Rectal smooth muscle tissue (tissue), 1 donor: ENCODE data around the gene SCGB3A1.

Source experiments
- H3K27ac ChIP-seq: one replicate; pipeline ENCODE4 v1.7.0; 2013; ENCODE audit warnings: low read depth, low read length, inconsistent platforms
- H3K27me3 ChIP-seq: one replicate; pipeline ENCODE4 v1.7.0; 2013; ENCODE audit warnings: low read length; ENCODE audit not compliant: control insufficient read depth, insufficient read depth
- H3K36me3 ChIP-seq: one replicate; pipeline ENCODE4 v1.7.0; 2013; ENCODE audit warnings: low read length; ENCODE audit not compliant: control insufficient read depth, insufficient read depth
- H3K4me1 ChIP-seq: one replicate; pipeline ENCODE4 v1.7.0; 2013; ENCODE audit warnings: low read length; ENCODE audit not compliant: control insufficient read depth, insufficient read depth
- H3K4me3 ChIP-seq: one replicate; pipeline ENCODE4 v1.7.0; 2013; ENCODE audit warnings: low read length
- H3K9ac ChIP-seq: one replicate; pipeline ENCODE4 v1.7.0; 2013; ENCODE audit warnings: low read length

Gene SCGB3A1

GRCh38 chr5:180586204-180586603 is 5.1 kb downstream of the SCGB3A1 start:
- Histone ChIP-seq H3K4me3 (no peak overlapping the region), H3K9ac (no peak overlapping the region), H3K4me1 (no peaks in the 10 kb centered on the region), H3K27ac (no peak overlapping the region), H3K27me3 (peaks cover 14% of the 10 kb centered on the region), H3K36me3 (no peaks in the 10 kb centered on the region)

DNA sequence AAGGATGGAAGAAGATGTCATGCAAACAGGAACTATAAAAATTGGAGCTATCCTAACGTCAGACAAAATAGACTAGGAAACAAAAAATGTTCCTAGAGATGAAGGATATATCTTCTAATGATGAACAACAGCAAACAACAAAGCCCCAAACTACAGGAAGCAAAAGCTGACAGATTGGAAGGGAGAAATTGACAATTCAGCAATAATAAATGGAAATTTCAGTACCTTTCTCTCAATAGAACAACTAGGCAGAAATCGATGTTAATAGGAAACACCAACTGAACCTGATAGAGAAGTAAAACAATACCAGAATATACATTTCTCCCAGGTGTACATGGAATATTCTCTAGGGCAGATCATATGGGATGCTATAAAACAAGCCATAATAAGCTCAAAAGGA is 7.6 kb downstream of the SCGB3A1 start:
- Histone ChIP-seq H3K4me3 (no peak overlapping the region), H3K27me3 (no peaks in the 10 kb centered on the region)

GRCh38 chr5:180580681-180581080 is 10.6 kb downstream of the SCGB3A1 start:
- Histone ChIP-seq H3K4me3 (no peak overlapping the region), H3K27ac (no peak overlapping the region), H3K27me3 (no peaks in the 10 kb centered on the region), H3K36me3 (no peaks in the 10 kb centered on the region), H3K9ac (no peak overlapping the region), H3K4me1 (no peaks in the 10 kb centered on the region)

More for the DNA sequence above, 7.6 kb downstream of the SCGB3A1 start:
- Histone ChIP-seq H3K36me3 (no peaks in the 10 kb centered on the region), H3K4me1 (no peaks in the 10 kb centered on the region), H3K9ac (no peak overlapping the region), H3K27ac (no peak overlapping the region)

GRCh38 chr5:180575571-180575970 is 15.7 kb downstream of the SCGB3A1 start:
- Histone ChIP-seq H3K36me3 (peaks cover 9% of the 10 kb centered on the region), H3K27ac (no peak overlapping the region), H3K4me3 (no peak overlapping the region), H3K4me1 (no peaks in the 10 kb centered on the region), H3K9ac (no peak overlapping the region), H3K27me3 (no peaks in the 10 kb centered on the region)

DNA sequence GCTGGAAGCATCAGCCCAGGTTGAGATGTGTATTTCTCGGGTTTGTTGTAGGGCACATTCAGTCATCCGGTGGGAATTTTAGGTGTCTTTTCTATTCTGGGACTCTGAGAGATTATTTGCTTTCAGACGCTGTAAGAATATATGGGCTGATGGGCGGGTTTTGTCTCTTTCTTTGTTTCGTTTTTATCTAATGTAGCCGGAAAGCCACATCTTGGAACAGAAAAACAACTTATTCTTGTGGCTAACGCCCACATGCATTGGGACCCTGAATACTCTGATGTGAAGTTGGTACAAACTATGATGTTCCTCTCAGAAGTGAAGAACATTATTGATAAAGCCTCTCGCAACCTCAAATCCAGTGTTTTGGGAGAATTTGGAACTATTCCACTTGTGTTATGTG is 22.4 kb downstream of the SCGB3A1 start:
- Histone ChIP-seq H3K4me1 (no peaks in the 10 kb centered on the region), H3K36me3 (peaks cover 13% of the 10 kb centered on the region), H3K9ac (no peak overlapping the region), H3K27ac (no peak overlapping the region), H3K4me3 (no peak overlapping the region), H3K27me3 (no peaks in the 10 kb centered on the region)

- Histone ChIP-seq H3K27me3 (no peaks in the 10 kb centered on the region), H3K36me3 (peaks cover 10% of the 10 kb centered on the region), H3K27ac (no peak overlapping the region), H3K4me3 (no peak overlapping the region), H3K4me1 (no peaks in the 10 kb centered on the region), H3K9ac (no peak overlapping the region)
Measured at GRCh38 chr5:180563994-180564393, 27.3 kb downstream of the SCGB3A1 start.

DNA sequence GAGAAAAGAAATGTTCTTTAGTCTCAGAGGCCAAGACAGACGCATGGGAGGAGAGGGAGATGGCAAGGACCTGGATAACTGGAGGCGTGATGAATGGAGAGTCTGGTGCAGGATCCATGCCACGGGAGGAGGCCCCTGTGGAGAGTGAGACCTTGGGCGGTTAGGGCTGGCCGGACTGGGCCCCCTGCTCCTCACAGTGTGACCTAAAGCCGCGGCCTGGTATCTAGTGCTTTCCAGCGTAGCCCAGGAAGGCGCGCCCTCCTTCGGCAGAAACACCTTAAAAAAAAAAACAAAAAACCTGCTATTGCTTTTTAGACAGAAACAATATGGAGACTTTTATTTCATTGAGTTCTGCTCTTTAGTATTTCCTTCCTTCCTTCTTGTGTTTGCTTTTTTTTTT is 33.1 kb downstream of the SCGB3A1 start:
- Histone ChIP-seq H3K36me3 (no peaks in the 10 kb centered on the region), H3K9ac (no peak overlapping the region), H3K27ac (no peak overlapping the region), H3K4me1 (no peaks in the 10 kb centered on the region), H3K4me3 (no peak overlapping the region), H3K27me3 (no peaks in the 10 kb centered on the region)

DNA sequence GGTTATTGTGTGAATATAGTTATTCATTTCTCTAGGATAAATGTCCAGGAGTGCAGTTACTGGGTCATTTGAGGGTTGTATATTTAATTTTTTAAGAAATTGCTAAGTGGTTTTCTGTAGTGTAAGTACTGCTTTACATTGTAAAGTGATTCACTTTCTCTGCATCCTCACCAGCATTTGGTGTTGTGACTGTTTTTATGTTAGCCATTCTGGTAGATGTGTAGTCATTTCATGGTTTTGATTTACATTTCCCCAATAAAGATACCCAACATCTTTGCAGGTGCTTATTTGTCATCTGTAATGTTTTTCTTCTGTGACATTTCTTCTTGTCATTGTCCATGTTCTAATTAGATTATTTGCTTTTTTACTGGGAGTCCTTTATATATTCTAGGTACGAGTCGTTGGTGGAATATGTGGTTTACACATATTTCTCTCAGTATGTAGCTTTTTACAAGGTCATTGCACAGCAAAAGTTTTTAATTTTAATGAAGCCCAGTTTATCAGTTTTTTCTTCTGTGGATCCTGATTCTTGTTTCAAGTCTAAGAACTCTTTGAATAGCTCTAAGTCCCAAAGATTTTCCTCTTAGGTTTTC is 34.0 kb downstream of the SCGB3A1 start:
- Histone ChIP-seq H3K4me1 (no peaks in the 10 kb centered on the region), H3K36me3 (no peaks in the 10 kb centered on the region), H3K9ac (no peak overlapping the region), H3K27ac (no peak overlapping the region), H3K4me3 (no peak overlapping the region), H3K27me3 (no peaks in the 10 kb centered on the region)

- Histone ChIP-seq H3K27me3 (no peaks in the 10 kb centered on the region), H3K9ac (no peak overlapping the region), H3K36me3 (peaks cover 5% of the 10 kb centered on the region), H3K4me3 (no peak overlapping the region), H3K27ac (no peak overlapping the region), H3K4me1 (no peaks in the 10 kb centered on the region)
Measured at GRCh38 chr5:180555168-180555921, 36.0 kb downstream of the SCGB3A1 start.

GRCh38 chr5:180553530-180553929 is 37.8 kb downstream of the SCGB3A1 start:
- Histone ChIP-seq H3K9ac (no peak overlapping the region), H3K4me1 (no peaks in the 10 kb centered on the region), H3K36me3 (peaks cover 5% of the 10 kb centered on the region), H3K27me3 (no peaks in the 10 kb centered on the region), H3K4me3 (no peak overlapping the region), H3K27ac (no peak overlapping the region)

- H3K4me1 ChIP-seq, result no peaks in the 10 kb centered on the region
- no peaks in the 10 kb centered on the region for H3K27me3 ChIP-seq
Measured at GRCh38 chr5:180548563-180548962, 42.7 kb downstream of the SCGB3A1 start.

DNA sequence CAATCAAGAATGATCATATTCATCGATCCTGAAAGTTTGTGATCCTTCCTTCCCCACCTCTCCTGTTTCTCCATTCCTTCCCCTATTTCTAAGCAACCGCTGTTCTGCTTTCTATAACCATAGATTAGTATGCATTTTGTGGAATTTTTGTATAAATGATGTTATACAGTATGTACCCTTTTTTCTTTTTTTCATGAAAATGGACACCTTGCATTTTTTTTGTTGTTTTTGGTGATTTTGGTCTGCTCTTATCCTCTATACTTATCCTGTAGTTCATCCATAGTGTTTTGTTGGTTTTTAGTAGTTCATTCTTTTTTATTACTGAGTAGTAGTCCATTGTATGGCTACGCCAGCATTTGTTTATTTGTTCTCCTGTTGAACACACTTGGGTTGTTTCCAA is 46.1 kb downstream of the SCGB3A1 start:
- H3K27ac ChIP-seq, result no peak overlapping the region
- H3K9ac ChIP-seq, result no peak overlapping the region
- no peaks in the 10 kb centered on the region for H3K36me3 ChIP-seq
- no peak overlapping the region for H3K4me3 ChIP-seq
- H3K27me3 ChIP-seq, result no peaks in the 10 kb centered on the region
- H3K4me1 ChIP-seq, result no peaks in the 10 kb centered on the region

More at GRCh38 chr5:180548563-180548962, 42.7 kb downstream of the SCGB3A1 start:
- H3K36me3 ChIP-seq, result peaks cover 5% of the 10 kb centered on the region
- H3K27ac ChIP-seq, result no peak overlapping the region
- no peak overlapping the region for H3K4me3 ChIP-seq
- H3K9ac ChIP-seq, result no peak overlapping the region

DNA sequence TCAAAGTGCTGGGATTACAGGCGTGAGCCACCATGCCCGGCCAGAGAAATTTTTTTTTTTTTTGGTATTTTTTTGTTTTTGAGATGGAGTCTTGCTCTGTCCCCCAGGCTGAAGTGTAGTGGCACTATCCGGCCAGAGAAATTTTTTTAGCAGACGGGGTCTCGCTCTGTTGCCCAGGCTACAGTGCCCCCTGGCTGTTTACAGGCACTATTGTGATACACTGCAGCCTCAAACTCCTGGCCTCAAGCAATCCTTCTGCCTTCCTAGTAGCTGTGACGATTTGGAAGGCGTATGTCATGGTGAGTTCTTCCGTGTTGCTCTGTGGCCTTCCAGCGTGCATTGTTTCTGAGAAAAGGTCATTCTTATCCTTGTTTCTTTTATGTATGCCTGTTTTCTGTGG is 49.6 kb downstream of the SCGB3A1 start:
- Histone ChIP-seq H3K27ac (no peak overlapping the region), H3K27me3 (no peaks in the 10 kb centered on the region), H3K36me3 (no peaks in the 10 kb centered on the region), H3K4me1 (no peaks in the 10 kb centered on the region), H3K9ac (no peak overlapping the region), H3K4me3 (no peak overlapping the region)
